Omental fat pad (tissue), 4 donors: ENCODE measurements around the gene SSH2. TPM values are rescaled to one million over a fixed set of nuclear protein-coding genes. Genes with fewer than 3 reads are reported as not detected.
A peak's percentile ranks its signal among the peaks of the same experiment; 100 is the strongest.

Experiments used
- ATAC-seq: fragments of 150-250 bp; one replicate; pipeline ENCODE4 v1.9.1; 2016; ENCODE audit warnings: mild to moderate bottlenecking, moderate library complexity; ENCODE audit not compliant: low FRiP score
- DNase-seq: peaks from one replicate; pipeline ENCODE4 v3.0.0-alpha.2; 2019; ENCODE audit warnings: low spot score
- total RNA-seq, 4 donors: library from RNA; depleted of rRNA; stranded (reverse); fragments of >200 nt; gene quantifications; one replicate each; pipeline ENCODE4 v1.1.0, GENCODE V29; 2016
- TF ChIP-seq, protein P1 (sequence below), 3 donors: fragments of 450-650 bp; IDR thresholded peaks; one replicate each; pipeline ENCODE4 v1.5.1; 2016 to 2017; ENCODE audit warnings: antibody characterized with exemption in 3 of 3, mild to moderate bottlenecking in 3 of 3, moderate library complexity in 2 of 3

SSH2 gene
- total RNA-seq, 4 donors from 2014 or later: 25.1 to 88.0 (median 35.8) TPM

DNA sequence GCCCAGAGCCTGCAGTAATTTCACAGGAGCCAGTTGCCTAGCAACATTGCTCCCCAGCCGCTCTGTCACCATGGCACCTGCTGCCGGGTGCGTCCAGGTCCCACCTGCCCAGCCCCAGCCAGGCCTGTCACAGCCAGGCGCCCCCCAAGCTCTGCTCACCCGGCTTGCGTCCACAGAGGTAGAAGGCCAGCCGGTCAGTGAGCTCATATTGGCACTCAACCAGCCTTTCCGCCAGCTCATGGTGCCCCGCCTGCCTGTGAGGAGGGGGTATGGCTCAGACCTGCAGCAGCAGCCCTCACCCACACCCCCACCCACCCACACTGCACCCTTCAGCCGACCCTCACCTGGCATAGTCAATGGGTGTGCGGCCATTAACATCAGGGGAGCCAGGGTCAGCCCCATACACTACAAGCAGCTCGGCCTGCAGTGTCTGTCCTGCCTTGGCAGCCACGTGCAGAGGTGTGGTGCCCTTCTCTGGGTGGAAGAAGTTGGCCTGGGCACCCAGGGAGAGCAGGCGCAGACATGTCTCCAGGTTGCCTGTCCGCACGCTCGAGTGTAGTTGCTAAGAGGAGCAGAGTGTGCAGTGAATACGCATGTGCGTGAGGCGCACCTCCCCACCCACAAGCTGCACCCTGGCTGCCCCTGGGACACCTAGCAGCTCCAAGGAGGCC lies 348.3 kb downstream of the SSH2 start:
- TF ChIP-seq, protein P1, sequence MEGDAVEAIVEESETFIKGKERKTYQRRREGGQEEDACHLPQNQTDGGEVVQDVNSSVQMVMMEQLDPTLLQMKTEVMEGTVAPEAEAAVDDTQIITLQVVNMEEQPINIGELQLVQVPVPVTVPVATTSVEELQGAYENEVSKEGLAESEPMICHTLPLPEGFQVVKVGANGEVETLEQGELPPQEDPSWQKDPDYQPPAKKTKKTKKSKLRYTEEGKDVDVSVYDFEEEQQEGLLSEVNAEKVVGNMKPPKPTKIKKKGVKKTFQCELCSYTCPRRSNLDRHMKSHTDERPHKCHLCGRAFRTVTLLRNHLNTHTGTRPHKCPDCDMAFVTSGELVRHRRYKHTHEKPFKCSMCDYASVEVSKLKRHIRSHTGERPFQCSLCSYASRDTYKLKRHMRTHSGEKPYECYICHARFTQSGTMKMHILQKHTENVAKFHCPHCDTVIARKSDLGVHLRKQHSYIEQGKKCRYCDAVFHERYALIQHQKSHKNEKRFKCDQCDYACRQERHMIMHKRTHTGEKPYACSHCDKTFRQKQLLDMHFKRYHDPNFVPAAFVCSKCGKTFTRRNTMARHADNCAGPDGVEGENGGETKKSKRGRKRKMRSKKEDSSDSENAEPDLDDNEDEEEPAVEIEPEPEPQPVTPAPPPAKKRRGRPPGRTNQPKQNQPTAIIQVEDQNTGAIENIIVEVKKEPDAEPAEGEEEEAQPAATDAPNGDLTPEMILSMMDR (IDR thresholded peaks at IDR 0.05): no peak
- DNase-seq (no peak), ATAC-seq (no peak)

GRCh38 chr17:29579866-29580771 lies 349.9 kb downstream of the SSH2 start:
- DNase-seq: peak; percentile 87
- TF ChIP-seq, protein P1 (IDR thresholded peaks at IDR 0.05): peak in 2 of 3 donors; percentile 38 to 80
- peak; percentile 63 for ATAC-seq

DNA sequence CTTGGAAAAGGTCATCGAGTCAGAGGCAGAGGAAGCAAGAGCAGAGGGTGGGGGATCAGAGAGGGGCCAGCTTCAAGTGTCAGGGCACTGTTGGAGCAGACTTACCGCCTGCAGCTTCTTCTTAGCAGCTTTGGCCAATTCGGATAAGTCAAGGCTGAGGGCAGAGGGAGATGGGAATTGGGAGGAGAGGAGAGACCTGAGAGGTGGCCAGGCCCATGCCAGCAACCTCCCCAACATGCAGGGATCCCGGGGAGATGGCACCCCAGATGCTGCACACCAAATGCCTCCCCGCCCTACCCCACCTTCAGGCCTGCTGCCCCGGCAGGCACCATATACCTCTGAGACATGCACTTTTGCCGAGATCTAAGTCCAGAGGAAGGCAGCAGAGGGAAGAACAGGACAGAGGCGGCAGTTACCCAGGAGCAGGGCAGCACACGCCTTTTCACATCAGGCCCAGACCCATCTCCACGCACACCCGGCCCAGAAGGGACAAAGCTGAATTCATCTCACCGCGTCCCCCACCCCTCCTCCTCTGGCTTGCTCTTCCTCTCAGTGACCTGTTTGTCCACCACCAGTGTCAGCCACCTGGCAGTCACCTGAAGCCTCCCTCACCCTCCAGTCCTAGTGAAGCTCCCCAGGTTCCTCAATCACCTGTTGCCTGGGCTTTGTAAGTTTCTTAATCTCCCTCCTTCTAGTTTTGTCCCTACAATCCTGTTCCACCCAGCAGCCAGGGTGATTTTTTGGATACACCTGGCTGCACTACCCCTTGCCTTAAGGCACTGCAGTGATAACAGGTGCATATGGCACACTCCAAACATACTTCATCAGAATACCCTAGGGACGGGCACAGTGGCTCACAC lies 351.2 kb downstream of the SSH2 start:
- DNase-seq (no peak), ATAC-seq (no peak)
- TF ChIP-seq, protein P1 (IDR thresholded peaks at IDR 0.05): no peak

DNA sequence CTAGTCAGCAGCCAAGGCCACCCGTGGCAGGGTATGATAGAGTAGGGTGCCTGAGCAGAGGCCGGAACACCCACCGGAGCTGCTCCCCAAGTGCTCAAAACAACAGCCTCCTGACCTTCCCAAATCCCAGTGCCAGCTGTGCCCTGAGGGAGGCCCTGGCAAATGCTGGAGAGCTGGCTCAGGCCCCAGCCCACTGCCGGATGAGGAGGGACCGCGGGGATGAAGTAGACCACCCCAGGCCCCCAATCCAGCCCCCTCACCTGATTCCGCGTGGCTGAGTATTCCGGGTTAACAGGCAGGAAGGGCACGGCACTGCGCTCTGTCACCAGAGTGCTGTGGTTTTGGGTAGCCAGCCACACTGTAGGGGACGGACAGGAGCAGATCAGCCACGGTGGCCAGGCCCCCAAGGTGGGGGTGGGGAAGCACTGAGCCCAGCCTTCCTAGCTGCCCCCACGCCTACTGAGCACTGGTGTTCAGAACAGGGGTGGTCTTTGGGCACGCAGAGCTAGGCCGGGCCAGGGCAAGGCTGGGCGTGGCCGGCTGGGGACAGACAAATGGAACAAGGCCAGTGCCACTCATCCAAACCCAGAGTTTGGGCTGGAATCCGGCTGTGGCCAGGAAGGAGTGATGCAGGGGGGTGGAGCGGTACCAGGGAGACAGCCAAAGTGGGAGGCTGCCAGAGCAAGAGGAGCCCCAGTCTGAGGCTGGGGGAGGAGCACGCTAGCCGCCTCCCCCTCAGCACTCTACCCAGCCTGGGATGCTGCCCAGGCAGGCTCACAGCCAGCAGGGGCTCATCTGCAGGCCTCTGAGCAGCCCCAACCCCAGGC lies 352.4 kb downstream of the SSH2 start:
- no peak for DNase-seq
- peak; percentile 60 for ATAC-seq
- TF ChIP-seq, protein P1 (IDR thresholded peaks at IDR 0.05): no peak

- ATAC-seq (no peak), DNase-seq (no peak)
- TF ChIP-seq, protein P1 (IDR thresholded peaks at IDR 0.05): no peak
Observed at GRCh38 chr17:29577001-29577370, 353.0 kb downstream of the SSH2 start.
